Ramos (cell line): ENCODE measurements around the gene CD24.
"Not testable (repeated sequence)": the region's sequence is repeated elsewhere in the genome, so short reads cannot be mapped to it uniquely, and the experiment has no call there.

Experiments used
- in situ Hi-C: fragments of 300-500 bp; cut with MboI; formaldehyde crosslinking; loops from one replicate; pipeline ENCODE4 v1.14.3; 2022; ENCODE audit warnings: low sequenced_read_pairs; ENCODE audit not compliant: unreplicated experiment

Gene CD24

GRCh38 chr6:106972500-106972899, 2.0 kb downstream of the CD24 start:
- in situ Hi-C loops, result no loop called here

- in situ Hi-C loops, result not testable (repeated sequence)
Measured at GRCh38 chr6:106970769-106971168, 3.8 kb downstream of the CD24 start.

GRCh38 chr6:106967936-106968555, 6.5 kb downstream of the CD24 start:
- in situ Hi-C loops, result loop anchor here (10.0 kb wide), 1 partner anchor 383 kb away; no protein-coding TSS in a partner anchor

- in situ Hi-C loops, result loop anchor here (10.0 kb wide), 1 partner anchor 382 kb away; no protein-coding TSS in a partner anchor
Measured at GRCh38 chr6:106966671-106967640, 7.6 kb downstream of the CD24 start.

- in situ Hi-C loops, result loop anchor here (10.0 kb wide), 1 partner anchor 381 kb away; no protein-coding TSS in a partner anchor
Measured at GRCh38 chr6:106966229-106966628, 8.3 kb downstream of the CD24 start.

GRCh38 chr6:106964954-106965353, 9.6 kb downstream of the CD24 start:
- in situ Hi-C loops, result loop anchor here (10.0 kb wide), 1 partner anchor 380 kb away; no protein-coding TSS in a partner anchor

GRCh38 chr6:106964099-106964498, 10.4 kb downstream of the CD24 start:
- in situ Hi-C loops, result loop anchor here (10.0 kb wide), 1 partner anchor 379 kb away; no protein-coding TSS in a partner anchor

GRCh38 chr6:106963544-106963943, 11.0 kb downstream of the CD24 start:
- in situ Hi-C loops, result loop anchor here (10.0 kb wide), 1 partner anchor 379 kb away; no protein-coding TSS in a partner anchor

- in situ Hi-C loops, result loop anchor here (10.0 kb wide), 1 partner anchor 377 kb away; no protein-coding TSS in a partner anchor
Measured at GRCh38 chr6:106961801-106962200, 12.7 kb downstream of the CD24 start.

GRCh38 chr6:106961136-106961535, 13.4 kb downstream of the CD24 start:
- in situ Hi-C loops, result loop anchor here (10.0 kb wide), 1 partner anchor 376 kb away; no protein-coding TSS in a partner anchor

GRCh38 chr6:106959985-106960384, 14.5 kb downstream of the CD24 start:
- in situ Hi-C loops, result loop anchor here (10.0 kb wide), 1 partner anchor 375 kb away; no protein-coding TSS in a partner anchor

GRCh38 chr6:106939848-106940247, 34.7 kb downstream of the CD24 start:
- in situ Hi-C loops, result no loop called here

- in situ Hi-C loops, result no loop called here
Measured at GRCh38 chr6:106939208-106939607, 35.3 kb downstream of the CD24 start.

GRCh38 chr6:106927531-106928398, 46.8 kb downstream of the CD24 start:
- in situ Hi-C loops, result no loop called here

- in situ Hi-C loops, result no loop called here
Measured at GRCh38 chr6:106925948-106926347, 48.6 kb downstream of the CD24 start.

- in situ Hi-C loops, result no loop called here
Measured at GRCh38 chr6:106924694-106925523, 49.6 kb downstream of the CD24 start.

- in situ Hi-C loops, result no loop called here
Measured at GRCh38 chr6:106922626-106923025, 51.9 kb downstream of the CD24 start.
